SJCRH30 (cell line): Measurements from ENCODE around the gene C10orf62. TPM values are rescaled to one million over a fixed set of nuclear protein-coding genes. Genes with fewer than 3 reads are reported as not detected.

ENCODE experiments used
- DNase-seq, 2 experiments: peaks; one replicate each; pipeline ENCODE4 v3.0.0-alpha.2; 2015 to 2020
- H3K27ac ChIP-seq: fragments of 250-450 bp; sonication (Bioruptor Pico); 2 replicates; pipeline ENCODE4 v1.5.1; 2020; ENCODE audit warnings: mild to moderate bottlenecking, moderate library complexity
- H3K27me3 ChIP-seq: fragments of 250-450 bp; sonication (Bioruptor Pico); 2 replicates; pipeline ENCODE4 v1.5.1; 2020; ENCODE audit warnings: mild to moderate bottlenecking, moderate library complexity
- H3K36me3 ChIP-seq: fragments of 250-450 bp; sonication (Bioruptor Pico); 2 replicates; pipeline ENCODE4 v1.5.1; 2020; ENCODE audit warnings: mild to moderate bottlenecking, moderate library complexity
- H3K4me1 ChIP-seq: fragments of 250-450 bp; sonication (Bioruptor Pico); 2 replicates; pipeline ENCODE4 v1.5.1; 2020; ENCODE audit warnings: mild to moderate bottlenecking, moderate library complexity
- H3K4me3 ChIP-seq: fragments of 250-450 bp; sonication (Bioruptor Pico); 2 replicates; pipeline ENCODE4 v1.5.1; 2020; ENCODE audit warnings: mild to moderate bottlenecking, moderate library complexity
- H3K9me3 ChIP-seq: fragments of 250-450 bp; sonication (Bioruptor Pico); replicated peaks from 2 replicates; pipeline ENCODE4 v1.5.1; 2020; ENCODE audit warnings: mild to moderate bottlenecking, moderate library complexity
- total RNA-seq: library from RNA; depleted of rRNA; stranded (reverse); fragments of >200 nt; shearing (Covaris generic); gene quantifications from 2 replicates; pipeline ENCODE4 v1.2.3, GENCODE V29; 2014

C10orf62 gene
- total RNA-seq, 1 experiment from 2014 or later: 0.75 TPM

DNA sequence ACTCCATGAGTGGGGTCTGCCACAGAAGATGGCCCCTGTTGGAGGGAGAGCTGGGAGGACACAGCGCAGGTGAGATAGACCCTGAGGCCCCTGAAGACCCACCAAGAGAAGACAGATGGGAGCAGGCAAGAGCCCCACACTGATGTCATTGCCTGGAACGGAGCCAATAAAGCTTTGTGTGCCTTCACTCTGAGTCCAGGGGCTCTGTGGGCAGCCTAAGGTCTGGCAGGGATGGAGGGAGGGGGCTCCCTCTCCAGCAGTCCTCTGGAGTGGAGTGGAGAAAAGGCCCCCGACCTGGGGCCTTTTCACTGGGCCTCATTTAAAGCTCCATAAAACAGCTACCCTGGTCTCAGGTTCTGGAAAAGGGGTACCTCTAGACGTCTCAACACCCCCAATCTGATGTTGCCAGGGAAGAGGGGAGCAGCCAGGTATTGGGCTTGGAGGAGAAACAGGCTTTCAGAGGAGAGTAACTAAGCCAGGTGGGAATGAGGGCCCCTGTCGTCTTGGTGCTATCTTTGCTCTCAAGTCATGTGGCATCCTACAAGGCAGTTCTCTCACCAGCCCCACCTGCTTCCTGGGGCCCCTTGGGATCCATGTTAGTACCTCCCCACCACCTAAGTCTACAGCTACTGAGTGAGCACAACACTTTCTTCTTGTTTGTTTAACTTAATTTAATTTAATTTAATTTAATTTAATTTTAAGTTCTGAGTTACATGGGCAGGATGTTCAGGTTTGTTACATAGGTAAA, 1.4 kb downstream of the C10orf62 start:
- H3K36me3 ChIP-seq: no peaks in the 10 kb centered on the region
- no peak overlapping the region for H3K27ac ChIP-seq
- no peak overlapping the region for H3K4me3 ChIP-seq
- peak; percentile 38 to 70 for DNase-seq
- peaks cover 29% of the 10 kb centered on the region for H3K4me1 ChIP-seq
- H3K9me3 ChIP-seq: no peaks in the 10 kb centered on the region
- no peaks in the 10 kb centered on the region for H3K27me3 ChIP-seq

DNA sequence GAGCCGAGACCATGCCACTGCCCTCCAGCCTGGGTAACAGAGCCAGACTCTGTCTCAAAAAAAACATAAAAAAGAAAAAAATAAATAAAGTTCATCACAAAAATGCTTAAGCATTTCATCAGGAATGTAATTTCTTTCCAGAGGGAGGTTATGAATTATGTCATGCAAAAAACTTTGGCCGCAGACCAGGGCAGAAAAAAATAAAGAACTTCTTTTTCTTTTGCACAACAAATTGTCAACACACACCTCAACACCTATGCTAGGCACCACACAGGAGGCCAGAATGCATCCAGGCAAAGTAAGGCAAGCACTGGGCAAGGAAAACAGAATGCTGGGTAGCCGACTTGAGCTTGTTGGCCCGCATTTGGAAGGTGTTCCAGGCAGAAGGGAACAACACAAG, 3.9 kb downstream of the C10orf62 start:
- no peak overlapping the region for H3K4me3 ChIP-seq
- H3K27ac ChIP-seq: no peak overlapping the region
- peaks cover 31% of the 10 kb centered on the region for H3K4me1 ChIP-seq
- H3K36me3 ChIP-seq: no peaks in the 10 kb centered on the region
- no peaks in the 10 kb centered on the region for H3K9me3 ChIP-seq
- DNase-seq: no peak
- no peaks in the 10 kb centered on the region for H3K27me3 ChIP-seq

DNA sequence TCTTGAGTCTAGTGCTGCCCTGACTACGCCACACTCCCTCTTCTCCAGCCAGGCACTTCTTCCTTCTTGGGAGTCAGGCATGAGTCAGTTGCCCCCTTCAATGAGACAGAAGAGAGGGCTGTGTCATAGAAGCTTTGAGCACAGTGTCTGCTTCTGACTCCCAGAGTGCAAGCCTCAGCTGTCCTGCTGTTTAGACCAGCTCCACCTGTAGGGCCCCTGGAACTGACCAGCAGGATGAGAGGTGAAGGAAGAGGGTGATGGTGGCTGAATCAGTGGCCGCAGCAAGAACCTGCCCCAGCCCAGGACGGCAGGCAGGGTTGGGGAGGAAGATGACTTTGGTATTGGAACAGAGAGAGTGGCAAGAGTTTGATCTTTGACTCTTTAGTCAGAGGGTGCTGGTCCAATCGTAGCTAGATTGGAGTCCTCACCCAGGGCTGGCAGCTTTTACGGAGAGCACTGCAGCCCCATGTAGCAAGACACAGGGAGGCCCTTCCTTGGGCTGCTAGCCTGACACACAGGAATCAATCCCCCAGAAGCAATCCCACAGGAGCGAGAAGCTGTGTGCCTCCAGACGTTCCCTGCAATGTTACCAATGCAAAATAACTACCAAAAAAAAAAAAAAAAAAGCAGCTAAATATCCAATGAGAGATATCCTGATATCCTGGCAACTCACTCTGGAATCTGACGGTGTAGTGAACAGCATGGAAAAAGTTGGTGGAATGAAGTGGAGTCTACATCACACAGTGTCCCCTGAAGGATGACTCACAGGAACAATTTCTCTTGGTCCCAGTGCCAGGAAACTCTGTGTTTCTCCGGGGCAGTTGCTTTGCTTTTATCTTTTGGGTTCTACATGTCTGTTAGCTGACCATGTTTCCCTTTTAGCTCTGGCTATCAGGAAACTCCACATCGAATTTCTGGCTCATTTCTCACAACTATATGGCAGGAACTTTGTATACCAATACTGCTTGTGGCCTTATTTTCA, 6.9 kb downstream of the C10orf62 start:
- H3K4me3 ChIP-seq: no peak overlapping the region
- peak in 1 of 2 experiments; percentile 29 for DNase-seq
- no peaks in the 10 kb centered on the region for H3K36me3 ChIP-seq
- no peak overlapping the region for H3K27ac ChIP-seq
- no peaks in the 10 kb centered on the region for H3K27me3 ChIP-seq
- no peaks in the 10 kb centered on the region for H3K9me3 ChIP-seq
- peaks cover 4% of the 10 kb centered on the region for H3K4me1 ChIP-seq

DNA sequence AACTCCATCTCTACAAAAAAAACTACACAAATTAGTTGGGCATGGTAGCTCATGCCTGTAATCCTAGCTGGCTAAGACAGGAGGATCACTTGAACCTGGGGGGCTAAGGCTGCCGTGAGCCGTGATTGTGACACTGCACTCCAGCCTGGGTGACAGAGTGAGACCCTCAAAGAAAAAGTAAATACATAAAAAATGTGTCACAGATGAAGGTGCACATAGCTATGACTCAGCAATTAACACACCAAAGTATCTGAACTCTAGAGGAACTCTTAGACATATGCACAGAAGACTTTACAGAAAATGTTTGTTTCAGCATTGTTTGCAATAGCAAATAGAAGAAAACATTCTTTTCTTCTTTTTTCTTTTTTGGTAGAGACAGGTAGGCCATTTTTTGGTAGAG, 8.3 kb downstream of the C10orf62 start:
- Histone ChIP-seq H3K27me3 (no peaks in the 10 kb centered on the region), H3K9me3 (no peaks in the 10 kb centered on the region), H3K4me3 (no peak overlapping the region), H3K27ac (no peak overlapping the region), H3K36me3 (no peaks in the 10 kb centered on the region), H3K4me1 (peaks cover 4% of the 10 kb centered on the region; the same call in 1 of the 2 replicates)
- DNase-seq: no peak

DNA sequence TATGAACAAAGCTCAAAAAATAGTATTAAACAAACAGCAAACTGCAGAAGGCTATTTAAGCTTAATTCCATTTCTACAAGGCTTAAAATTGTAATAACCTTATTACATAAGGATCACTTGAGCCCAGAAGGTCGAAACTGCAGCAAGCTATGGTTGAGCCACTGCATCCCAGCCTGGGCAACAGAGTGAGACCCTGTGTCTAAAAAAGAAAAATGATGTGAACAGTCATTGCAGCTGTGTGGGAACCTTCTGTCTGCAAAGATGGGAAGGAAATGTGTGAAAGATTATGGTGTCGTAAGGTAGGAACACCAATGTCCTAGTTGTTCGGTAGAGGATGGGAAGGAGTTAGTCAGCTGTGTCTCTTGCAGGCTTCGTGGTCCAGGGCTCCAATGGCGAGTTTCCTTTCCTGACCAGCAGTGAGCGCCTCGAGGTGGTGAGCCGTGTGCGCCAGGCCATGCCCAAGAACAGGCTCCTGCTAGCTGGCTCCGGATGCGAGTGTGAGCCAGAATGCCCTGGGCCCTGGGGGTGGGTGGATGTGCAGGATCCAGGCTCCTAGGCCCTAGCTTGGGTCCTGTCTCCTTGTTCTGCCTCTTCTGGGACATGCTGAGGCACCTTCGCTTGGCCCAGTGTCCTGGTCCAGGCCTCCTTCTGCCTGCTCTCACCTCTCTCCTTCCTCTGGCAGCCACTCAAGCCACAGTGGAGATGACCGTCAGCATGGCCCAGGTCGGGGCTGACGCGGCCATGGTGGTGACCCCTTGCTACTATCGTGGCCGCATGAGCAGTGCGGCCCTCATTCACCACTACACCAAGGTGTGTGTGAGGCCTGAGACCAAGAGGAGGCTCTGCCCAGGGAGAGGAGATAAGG, 9.1 kb downstream of the C10orf62 start:
- Histone ChIP-seq H3K36me3 (no peaks in the 10 kb centered on the region), H3K9me3 (no peaks in the 10 kb centered on the region), H3K4me1 (peaks cover 4% of the 10 kb centered on the region; the same call in 1 of the 2 replicates), H3K27ac (no peak overlapping the region), H3K27me3 (no peaks in the 10 kb centered on the region), H3K4me3 (no peak overlapping the region)
- DNase-seq: no peak

DNA sequence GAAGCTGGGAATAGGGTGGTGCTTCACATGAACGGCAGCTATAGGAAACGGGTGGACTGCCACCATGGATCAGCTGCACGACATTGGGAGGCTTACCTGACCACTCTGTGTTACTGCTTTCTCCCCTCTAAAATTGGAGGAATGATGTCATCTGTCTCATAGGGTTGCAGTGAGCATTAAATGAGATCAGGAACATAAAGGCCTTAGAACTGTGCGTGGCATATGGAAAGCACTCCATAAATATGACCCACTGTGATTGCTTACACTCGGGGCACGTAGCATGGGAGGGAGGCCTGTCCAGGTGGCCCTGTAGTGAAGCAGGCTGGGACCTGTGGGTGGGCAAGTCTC, 9.7 kb downstream of the C10orf62 start:
- no peaks in the 10 kb centered on the region for H3K36me3 ChIP-seq
- no peaks in the 10 kb centered on the region for H3K9me3 ChIP-seq
- H3K4me3 ChIP-seq: no peak overlapping the region
- H3K27ac ChIP-seq: no peak overlapping the region
- no peaks in the 10 kb centered on the region for H3K27me3 ChIP-seq
- no peak for DNase-seq
- peaks cover 4% of the 10 kb centered on the region; the same call in 1 of the 2 replicates for H3K4me1 ChIP-seq

DNA sequence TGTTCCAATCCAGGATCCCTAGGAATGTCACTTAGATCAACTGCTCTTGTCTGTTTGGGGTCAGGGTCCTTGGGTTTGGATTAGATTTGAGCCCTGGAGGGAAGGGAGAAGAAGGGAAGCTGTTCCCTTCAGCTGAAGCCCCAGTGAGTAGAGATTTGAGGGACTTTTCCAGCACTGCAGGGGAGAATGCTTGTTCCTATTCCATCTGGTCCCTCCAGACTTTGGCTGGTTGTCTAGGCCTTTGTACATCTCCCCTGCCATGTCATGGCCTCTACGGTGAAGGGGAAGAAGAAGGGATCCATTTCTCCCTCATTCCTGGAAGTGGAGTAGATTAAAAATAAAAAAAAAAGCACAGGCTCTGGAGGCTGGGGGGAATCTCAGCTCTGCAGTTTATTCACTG, 11.1 kb downstream of the C10orf62 start:
- Histone ChIP-seq H3K36me3 (no peaks in the 10 kb centered on the region), H3K27me3 (no peaks in the 10 kb centered on the region), H3K27ac (no peak overlapping the region), H3K4me3 (no peak overlapping the region), H3K9me3 (no peaks in the 10 kb centered on the region), H3K4me1 (peaks cover 4% of the 10 kb centered on the region; the same call in 1 of the 2 replicates)
- no peak for DNase-seq

DNA sequence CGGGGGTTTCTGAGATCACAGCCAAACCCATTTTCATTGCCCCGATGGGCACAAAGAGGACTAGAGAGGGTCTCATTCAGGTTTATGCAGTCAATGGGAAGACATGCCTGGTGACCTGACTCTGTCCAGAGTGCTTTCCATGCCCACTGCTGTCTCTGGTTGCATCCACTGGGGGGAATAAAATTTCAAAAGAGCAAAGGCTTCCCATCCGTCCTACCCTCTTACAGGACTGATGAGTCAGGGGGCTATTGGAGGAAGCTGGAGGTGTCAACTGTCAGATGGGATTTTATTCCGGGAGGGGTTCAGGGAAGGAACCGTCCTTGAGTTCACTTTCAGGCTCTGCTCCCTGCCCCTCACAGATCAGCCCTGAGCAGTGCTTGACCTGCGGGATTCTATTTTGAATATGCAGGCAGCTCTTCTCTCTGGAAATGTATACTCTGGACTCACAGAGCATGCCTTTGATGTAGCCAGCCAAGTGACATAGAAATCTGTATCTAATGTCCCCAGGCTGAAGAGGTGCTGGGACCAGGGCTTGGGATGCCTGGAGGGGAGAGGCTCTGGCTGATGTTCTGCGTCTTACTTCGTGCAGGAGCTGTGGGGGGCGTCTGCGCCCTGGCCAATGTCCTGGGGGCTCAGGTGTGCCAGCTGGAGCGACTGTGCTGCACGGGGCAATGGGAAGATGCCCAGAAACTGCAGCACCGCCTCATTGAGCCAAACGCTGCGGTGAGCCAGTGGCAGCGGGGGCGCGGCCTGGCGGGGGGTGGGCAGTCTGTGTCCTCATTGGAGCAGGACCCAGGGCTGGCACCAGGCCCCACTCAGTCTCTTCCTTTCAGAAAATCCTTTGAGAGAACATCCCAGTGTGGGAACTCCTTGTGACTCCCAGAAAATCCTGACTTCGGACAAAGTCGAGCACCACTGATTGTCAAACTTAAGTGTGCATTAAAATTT, 12.0 kb downstream of the C10orf62 start:
- no peak for DNase-seq
- H3K4me1 ChIP-seq: peaks cover 4% of the 10 kb centered on the region; the same call in 1 of the 2 replicates
- H3K27me3 ChIP-seq: no peaks in the 10 kb centered on the region
- H3K27ac ChIP-seq: no peak overlapping the region
- H3K36me3 ChIP-seq: no peaks in the 10 kb centered on the region
- H3K9me3 ChIP-seq: no peaks in the 10 kb centered on the region
- no peak overlapping the region for H3K4me3 ChIP-seq

DNA sequence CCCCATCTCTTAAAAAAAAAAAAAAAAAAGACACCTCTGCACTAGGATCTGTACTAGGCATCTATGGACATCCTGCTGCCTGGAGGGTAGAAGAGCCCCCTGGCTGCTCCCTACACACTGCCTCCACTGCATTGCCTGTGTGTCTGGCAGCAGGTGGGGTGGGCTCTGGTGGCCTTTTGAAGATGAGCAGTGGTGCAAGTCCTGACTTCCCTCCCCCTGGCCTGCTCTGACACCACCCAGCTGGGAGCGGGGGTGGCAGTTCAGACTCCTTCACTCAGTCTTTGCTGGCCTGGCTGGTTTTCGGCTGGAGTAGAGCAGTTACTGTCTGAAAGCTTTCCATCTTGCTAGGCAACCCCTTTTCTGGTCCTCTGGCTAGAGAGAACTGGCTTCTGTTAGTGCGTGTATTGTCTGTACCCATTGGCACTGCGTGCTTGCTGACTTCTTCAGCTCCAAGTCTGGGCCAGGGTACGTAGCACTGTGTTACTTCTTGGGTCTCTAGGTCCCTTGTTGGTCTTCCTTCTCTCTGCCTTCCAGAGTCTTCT, 17.6 kb downstream of the C10orf62 start:
- DNase-seq: no peak
- Histone ChIP-seq H3K36me3 (no peaks in the 10 kb centered on the region), H3K4me1 (peaks cover 14% of the 10 kb centered on the region), H3K4me3 (no peak overlapping the region), H3K27me3 (no peaks in the 10 kb centered on the region), H3K9me3 (no peaks in the 10 kb centered on the region), H3K27ac (no peak overlapping the region)

DNA sequence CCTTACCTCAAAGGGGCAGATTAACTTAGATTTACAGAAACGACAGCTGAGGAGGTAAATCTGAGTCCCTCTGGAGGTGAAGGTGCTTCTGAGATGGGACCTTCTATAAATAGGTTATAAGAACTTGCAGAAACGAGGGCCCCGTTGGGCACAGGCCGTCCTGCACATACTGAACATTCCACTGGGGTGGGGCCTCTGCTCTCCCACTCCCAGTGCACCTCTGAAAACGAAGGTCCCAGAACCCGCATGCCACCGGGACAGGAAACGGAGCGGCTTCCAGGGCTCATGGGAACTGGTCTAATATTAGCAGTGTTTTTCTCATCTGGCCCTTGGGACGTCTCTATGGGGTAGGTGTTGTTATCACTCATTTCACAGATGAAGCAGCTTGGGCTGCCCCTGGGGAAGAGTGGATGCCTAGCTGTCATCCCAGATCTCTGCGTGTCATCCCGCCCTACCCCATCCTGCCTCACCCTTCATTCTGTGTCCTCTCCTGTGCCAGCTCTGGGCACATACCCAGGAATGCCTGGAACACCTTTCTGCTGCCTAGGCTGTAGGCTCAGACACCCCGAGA, 19.6 kb downstream of the C10orf62 start:
- no peaks in the 10 kb centered on the region for H3K36me3 ChIP-seq
- H3K9me3 ChIP-seq: no peaks in the 10 kb centered on the region
- peaks cover 14% of the 10 kb centered on the region for H3K4me1 ChIP-seq
- H3K27ac ChIP-seq: no peak overlapping the region
- DNase-seq: peak; percentile 60 to 76
- no peak overlapping the region for H3K4me3 ChIP-seq
- H3K27me3 ChIP-seq: no peaks in the 10 kb centered on the region

DNA sequence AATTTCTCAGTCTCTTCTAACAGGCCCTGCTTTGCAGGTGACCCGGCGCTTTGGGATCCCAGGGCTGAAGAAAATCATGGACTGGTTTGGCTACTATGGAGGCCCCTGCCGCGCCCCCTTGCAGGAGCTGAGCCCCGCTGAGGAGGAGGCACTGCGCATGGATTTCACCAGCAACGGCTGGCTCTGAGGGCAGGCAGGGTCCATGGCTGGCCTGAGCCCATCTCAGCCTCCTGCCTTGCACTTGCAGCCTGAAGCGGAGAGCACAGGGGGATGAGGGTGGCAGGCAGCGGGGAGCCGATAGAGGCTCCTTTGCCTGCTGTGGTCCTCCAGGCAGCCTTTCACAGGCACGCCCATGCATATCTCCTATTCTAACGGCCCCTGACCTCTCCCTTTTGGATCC, 22.0 kb downstream of the C10orf62 start:
- no peaks in the 10 kb centered on the region for H3K27me3 ChIP-seq
- no peaks in the 10 kb centered on the region for H3K9me3 ChIP-seq
- no peak for DNase-seq
- no peak overlapping the region for H3K4me3 ChIP-seq
- H3K4me1 ChIP-seq: peaks cover 14% of the 10 kb centered on the region
- H3K27ac ChIP-seq: no peak overlapping the region
- H3K36me3 ChIP-seq: no peaks in the 10 kb centered on the region

DNA sequence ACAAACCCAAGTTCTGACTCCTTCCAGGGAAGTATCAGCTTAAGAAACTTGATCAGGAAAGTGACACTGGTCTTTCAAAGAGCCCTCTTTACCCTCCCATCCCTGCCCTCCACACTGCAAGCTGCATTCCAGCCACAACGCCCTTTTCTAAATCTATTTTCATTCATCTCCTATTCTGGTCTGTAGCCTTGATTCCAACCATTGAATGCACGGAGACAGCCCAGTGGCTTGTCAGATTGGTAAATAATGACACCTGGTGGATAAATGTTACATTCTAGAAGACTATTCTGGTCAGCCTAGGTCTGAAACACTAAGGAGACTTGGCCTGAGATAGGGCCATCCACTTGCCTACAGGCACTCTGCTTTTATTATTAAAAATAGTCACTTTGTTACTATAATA, 22.9 kb downstream of the C10orf62 start:
- DNase-seq: peak; percentile 29 to 75
- H3K27me3 ChIP-seq: no peaks in the 10 kb centered on the region
- peaks cover 14% of the 10 kb centered on the region for H3K4me1 ChIP-seq
- no peaks in the 10 kb centered on the region for H3K9me3 ChIP-seq
- H3K27ac ChIP-seq: no peak overlapping the region
- no peak overlapping the region for H3K4me3 ChIP-seq
- H3K36me3 ChIP-seq: no peaks in the 10 kb centered on the region

DNA sequence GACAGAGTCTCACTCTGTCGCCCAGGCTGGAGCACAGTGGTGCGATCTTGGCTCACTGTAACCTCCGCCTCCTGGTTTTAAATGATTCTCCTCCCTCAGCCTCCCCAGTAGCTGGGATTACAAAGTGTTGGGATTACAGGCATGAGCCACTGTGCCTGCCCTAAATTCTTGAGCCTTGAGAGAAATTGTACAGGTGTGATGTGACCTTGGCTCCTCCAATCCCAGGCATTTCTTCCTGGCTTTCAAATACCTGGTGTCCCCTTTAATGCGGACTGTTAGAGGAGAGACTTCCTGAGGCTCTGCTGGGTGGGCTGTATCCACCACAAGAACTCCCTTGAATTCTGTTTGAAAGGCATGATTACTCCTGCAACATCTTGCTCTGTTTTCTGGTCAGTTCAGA, 28.8 kb downstream of the C10orf62 start:
- no peak for DNase-seq
- Histone ChIP-seq H3K9me3 (no peaks in the 10 kb centered on the region), H3K36me3 (no peaks in the 10 kb centered on the region), H3K27ac (no peak overlapping the region), H3K27me3 (no peaks in the 10 kb centered on the region), H3K4me1 (no peaks in the 10 kb centered on the region), H3K4me3 (no peak overlapping the region)
